Left ventricle myocardium inferior (tissue), 1 donor: ENCODE data around the gene EGLN1. TPM values are rescaled to one million over a fixed set of nuclear protein-coding genes. Genes with fewer than 3 reads are reported as not detected.

Experiments used
- DNase-seq: peaks from one replicate; pipeline ENCODE4 v3.0.0-alpha.2; 2020
- H3K27ac ChIP-seq: fragments of 200-600 bp; replicated peaks from 2 replicates; pipeline ENCODE4 v1.8.0; 2021
- H3K27me3 ChIP-seq: fragments of 200-600 bp; 2 replicates; pipeline ENCODE4 v1.8.0; 2021; ENCODE audit warnings: low read depth
- H3K36me3 ChIP-seq: fragments of 200-600 bp; 2 replicates; pipeline ENCODE4 v1.8.0; 2021
- H3K4me1 ChIP-seq: fragments of 200-600 bp; 2 replicates; pipeline ENCODE4 v1.8.0; 2021
- H3K4me3 ChIP-seq: fragments of 200-600 bp; 2 replicates; pipeline ENCODE4 v1.8.0; 2021; ENCODE audit warnings: mild to moderate bottlenecking, moderate library complexity
- H3K9me3 ChIP-seq: fragments of 200-600 bp; replicated peaks from 2 replicates; pipeline ENCODE4 v1.8.0; 2021
- CTCF ChIP-seq: fragments of 200-600 bp; IDR thresholded peaks from 2 replicates; pipeline ENCODE4 v1.8.0; 2021; ENCODE audit warnings: antibody characterized with exemption, mild to moderate bottlenecking, borderline replicate concordance
- intact Hi-C: fragments of 100-400 bp; cut with micrococcal nuclease; formaldehyde crosslinking; loops from one replicate; pipeline ENCODE4 v1.11.0; 2022
- total RNA-seq: library from RNA; stranded (reverse); fragmentation: NEBNext Ultra II Directional; extraction: Animal tissue kit (Norgen Biotek cat#: 25700); gene quantifications from one replicate; pipeline ENCODE4 v1.2.1, GENCODE V29; 2021
- donor health status: DM: no; HTN: yes; CAD: no; lungs with severe emphysema.

The EGLN1 gene
- total RNA-seq, 1 donor from 2014 or later: 83.2 TPM

GRCh38 chr1:231369282-231369681, 52.8 kb downstream of the EGLN1 start:
- intact Hi-C loops: loop anchor here (10.0 kb wide), 1 partner anchor 46 kb away; no protein-coding TSS in a partner anchor
- no peaks in the 10 kb centered on the region for H3K27me3 ChIP-seq
- H3K4me3 ChIP-seq: no peak overlapping the region
- no peak overlapping the region for H3K27ac ChIP-seq
- no peak for DNase-seq
- peaks cover 55% of the 10 kb centered on the region for H3K36me3 ChIP-seq
- no peaks in the 10 kb centered on the region for H3K9me3 ChIP-seq
- H3K4me1 ChIP-seq: peaks cover 8% of the 10 kb centered on the region
- no peak for TF ChIP-seq CTCF

- no peak for TF ChIP-seq CTCF
- no peaks in the 10 kb centered on the region for H3K9me3 ChIP-seq
- peaks cover 30% of the 10 kb centered on the region for H3K4me1 ChIP-seq
- H3K27ac ChIP-seq: peak overlapping the region; percentile 9
- H3K4me3 ChIP-seq: no peak overlapping the region
- no peaks in the 10 kb centered on the region for H3K27me3 ChIP-seq
- intact Hi-C loops: loop anchor here (10.0 kb wide), 1 partner anchor 51 kb away; no protein-coding TSS in a partner anchor
- H3K36me3 ChIP-seq: peaks cover 45% of the 10 kb centered on the region
- DNase-seq: no peak
Measured at GRCh38 chr1:231364192-231364591, 57.9 kb downstream of the EGLN1 start.

- Histone ChIP-seq H3K27ac (peak overlapping the region; percentile 9), H3K9me3 (no peaks in the 10 kb centered on the region), H3K4me1 (peaks cover 30% of the 10 kb centered on the region), H3K4me3 (no peak overlapping the region), H3K36me3 (peaks cover 40% of the 10 kb centered on the region), H3K27me3 (no peaks in the 10 kb centered on the region)
- DNase-seq: no peak
- TF ChIP-seq CTCF: no peak
- intact Hi-C loops: loop anchor here (10.0 kb wide), 1 partner anchor 51 kb away; no protein-coding TSS in a partner anchor
Measured at GRCh38 chr1:231363624-231364023, 58.5 kb downstream of the EGLN1 start.

GRCh38 chr1:231362325-231362724, 59.8 kb downstream of the EGLN1 start:
- intact Hi-C loops: loop anchor here (10.0 kb wide), 1 partner anchor 52 kb away; no protein-coding TSS in a partner anchor
- peaks cover 41% of the 10 kb centered on the region for H3K4me1 ChIP-seq
- no peak overlapping the region for H3K4me3 ChIP-seq
- TF ChIP-seq CTCF: no peak
- no peak for DNase-seq
- peaks cover 29% of the 10 kb centered on the region for H3K36me3 ChIP-seq
- H3K9me3 ChIP-seq: no peaks in the 10 kb centered on the region
- no peaks in the 10 kb centered on the region for H3K27me3 ChIP-seq
- H3K27ac ChIP-seq: peak overlapping the region; percentile 9

GRCh38 chr1:231359113-231359512, 63.0 kb downstream of the EGLN1 start:
- no peak for TF ChIP-seq CTCF
- Histone ChIP-seq H3K4me1 (peaks cover 33% of the 10 kb centered on the region), H3K9me3 (no peaks in the 10 kb centered on the region), H3K27ac (no peak overlapping the region), H3K27me3 (no peaks in the 10 kb centered on the region), H3K4me3 (no peak overlapping the region), H3K36me3 (peaks cover 4% of the 10 kb centered on the region)
- intact Hi-C loops: loop anchor here (5.0 kb wide), 2 partner anchors 228 to 243 kb away; no protein-coding TSS in a partner anchor
- DNase-seq: no peak
